PC-3 (cell line): Measurements from ENCODE around the gene KLK4. TPM values are rescaled to one million over a fixed set of nuclear protein-coding genes. Genes with fewer than 3 reads are reported as not detected.
"Not testable (repeated sequence)": the region's sequence is repeated elsewhere in the genome, so short reads cannot be mapped to it uniquely, and the experiment has no call there.

Experiments used
- ATAC-seq: fragments of 200-7000 bp; cut with Tn5 transposase; 2 replicates; pipeline ENCODE4 v1.9.1; 2020; ENCODE audit warnings: mild to moderate bottlenecking, moderate library complexity
- BruUV-seq: library from RNA; stranded (reverse); fragments of 400-500 nt; replicated peaks from 2 replicates; lab custom pipeline; 2021; lab: Mats Ljungman, UMichigan
- CTCF ChIA-PET: fragments of 300-600 bp; sonication (Branson Sonifier 250); formaldehyde crosslinking; loops from one replicate; lab custom pipeline; 2022; ENCODE audit warnings: antibody characterized with exemption; lab: Charles Lee
- POLR2A ChIA-PET: fragments of 300-600 bp; sonication (Branson Sonifier 250); formaldehyde crosslinking; loops from one replicate; lab custom pipeline; 2022; ENCODE audit warnings: antibody characterized with exemption; ENCODE audit not compliant: unreplicated experiment; lab: Charles Lee
- DNase-seq: peaks from one replicate; pipeline ENCODE4 v3.0.0-alpha.2; 2015
- H2AFZ ChIP-seq: fragments of 300-600 bp; sonication (generic); 2 replicates; pipeline ENCODE4 v1.6.0; 2016; ENCODE audit warnings: antibody characterized with exemption, low read length
- H3F3A ChIP-seq: fragments of 300-600 bp; sonication (generic); one replicate; pipeline ENCODE4 v1.6.0; 2017; ENCODE audit warnings: antibody characterized with exemption, low read length, control low read depth, mild to moderate bottlenecking; ENCODE audit not compliant: unreplicated experiment
- H3K27ac ChIP-seq: fragments of 300-600 bp; sonication (generic); 2 replicates; pipeline ENCODE4 v1.5.1; 2016; ENCODE audit warnings: mild to moderate bottlenecking, low read length
- H3K27me3 ChIP-seq: fragments of 300-600 bp; sonication (generic); 2 replicates; pipeline ENCODE4 v1.6.1; 2016; ENCODE audit warnings: low read length, mixed read lengths
- H3K36me3 ChIP-seq: fragments of 300-600 bp; sonication (generic); 2 replicates; pipeline ENCODE4 v1.6.1; 2016; ENCODE audit warnings: low read depth, mixed run types, low read length, mixed read lengths
- H3K4me1 ChIP-seq: fragments of 300-600 bp; sonication (generic); 2 replicates; pipeline ENCODE4 v1.5.1; 2016; ENCODE audit warnings: low read length; ENCODE audit not compliant: insufficient read depth
- H3K4me2 ChIP-seq: fragments of 300-600 bp; sonication (generic); 2 replicates; pipeline ENCODE4 v1.6.0; 2016; ENCODE audit warnings: low read length
- H3K4me3 ChIP-seq: fragments of 300-600 bp; sonication (generic); 2 replicates; pipeline ENCODE4 v1.5.1; 2016; ENCODE audit warnings: mild to moderate bottlenecking, low read length, mixed read lengths
- H3K79me2 ChIP-seq: fragments of 300-600 bp; sonication (generic); 2 replicates; pipeline ENCODE4 v1.6.1; 2017; ENCODE audit warnings: low read length, mixed read lengths
- H3K9ac ChIP-seq: fragments of 300-600 bp; sonication (generic); 2 replicates; pipeline ENCODE4 v1.6.0; 2016; ENCODE audit warnings: mild to moderate bottlenecking, low read length
- H3K9me2 ChIP-seq: fragments of 300-600 bp; sonication (generic); replicated peaks from 2 replicates; pipeline ENCODE4 v1.6.1; 2016; ENCODE audit warnings: mixed run types, low read length, mixed read lengths
- H3K9me3 ChIP-seq: fragments of 300-600 bp; sonication (generic); 2 replicates; pipeline ENCODE4 v1.6.1; 2016; ENCODE audit warnings: low read length, mixed read lengths
- H4K20me1 ChIP-seq: fragments of 300-600 bp; sonication (generic); 2 replicates; pipeline ENCODE4 v1.6.1; 2016; ENCODE audit warnings: low read length, mixed read lengths
- CTCF ChIP-seq: fragments of 300-600 bp; sonication (generic); conservative IDR thresholded peaks from 2 replicates; pipeline ENCODE4 v1.5.1; 2017; ENCODE audit warnings: antibody characterized with exemption, low read depth, mild to moderate bottlenecking, low read length
- EZH2 ChIP-seq: fragments of 300-600 bp; sonication (generic); IDR thresholded peaks from one replicate; pipeline ENCODE4 v1.6.1; 2017; ENCODE audit warnings: antibody characterized with exemption, mild to moderate bottlenecking, low read length; ENCODE audit not compliant: unreplicated experiment
- EZH2phosphoT487 ChIP-seq: fragments of 300-600 bp; sonication (generic); IDR thresholded peaks from 2 replicates; pipeline ENCODE4 v1.6.1; 2018; ENCODE audit warnings: mild to moderate bottlenecking, antibody characterized with exemption, low read length, borderline replicate concordance
- intact Hi-C: fragments of 100-400 bp; cut with micrococcal nuclease; formaldehyde crosslinking; loops from 2 replicates; pipeline ENCODE4 v1.9.0; 2023
- total RNA-seq: library from RNA; depleted of rRNA; stranded (reverse); fragments of >200 nt; gene quantifications from 2 replicates; pipeline ENCODE4 v1.2.3, GENCODE V29; 2014

The KLK4 gene
- total RNA-seq, 1 experiment from 2014 or later: not detected

- intact Hi-C loops: no loop called here
- DNase-seq (no peak), ATAC-seq (no peak)
- H3K9me3 ChIP-seq: no peaks in the 10 kb centered on the region
- 0 out of 2 replicates have a peak, but pooled peaks cover under 1% of the 10 kb centered on the region for H3K27me3 ChIP-seq
- no peaks in the 10 kb centered on the region for H3K79me2 ChIP-seq
- no peak overlapping the region for H3K27ac ChIP-seq
- no peaks in the 10 kb centered on the region for H3K36me3 ChIP-seq
- H3K9me2 ChIP-seq: no peaks in the 10 kb centered on the region
- TF ChIP-seq CTCF (no peak), EZH2phosphoT487 (no peak), EZH2 (no peak)
- H3F3A ChIP-seq: no peaks in the 10 kb centered on the region
- no TSS peak for BruUV-seq
- no peak overlapping the region for H2AFZ ChIP-seq
- no peaks in the 10 kb centered on the region for H4K20me1 ChIP-seq
- no peak overlapping the region; the same call in 1 of the 2 replicates for H3K4me2 ChIP-seq
- POLR2A ChIA-PET: interaction anchor here (0.6 kb wide), 1 partner anchor 375 kb away, joined by 3 read pairs; no protein-coding TSS in a partner anchor
- H3K9ac ChIP-seq: no peak overlapping the region
- H3K4me1 ChIP-seq: peaks cover 13% of the 10 kb centered on the region
- CTCF ChIA-PET: no interaction called here
- H3K4me3 ChIP-seq: no peak overlapping the region
These were observed 14.0 kb downstream of the KLK4 start for GRCh38 chr19:50897191-50897607.

DNA sequence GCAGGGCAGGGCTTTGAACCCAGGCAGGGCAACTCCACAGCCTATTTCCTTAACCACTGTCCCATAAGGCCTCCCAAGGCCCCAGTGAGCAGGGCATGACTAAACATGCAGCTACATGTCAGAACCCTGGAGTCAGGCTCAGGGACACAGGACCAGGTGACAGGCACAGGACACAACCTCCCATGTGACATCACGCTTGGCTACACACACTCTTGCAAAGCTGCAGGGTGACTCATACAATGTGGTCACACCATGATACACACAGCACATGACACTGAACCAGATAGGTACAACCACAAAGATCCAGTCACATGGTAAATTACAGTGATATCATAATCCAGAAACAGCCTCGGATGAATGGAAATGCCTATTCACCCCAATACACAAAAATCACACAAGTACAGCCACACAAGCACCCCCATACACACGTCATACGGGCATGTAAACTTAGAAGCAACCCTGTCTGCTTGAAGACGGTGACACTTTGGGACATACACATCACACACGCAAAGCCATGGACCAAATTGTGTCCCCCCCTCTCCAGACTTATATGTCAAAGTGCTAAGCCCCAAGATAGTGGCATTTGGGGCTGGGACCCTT is 14.5 kb downstream of the KLK4 start:
- Histone ChIP-seq H3K4me2 (no peak overlapping the region; the same call in 1 of the 2 replicates), H3K9me2 (no peaks in the 10 kb centered on the region), H3K4me1 (peaks cover 13% of the 10 kb centered on the region), H3K27me3 (no peaks in the 10 kb centered on the region), H3K9me3 (no peaks in the 10 kb centered on the region), H3K27ac (no peak overlapping the region), H3F3A (no peaks in the 10 kb centered on the region), H3K9ac (no peak overlapping the region), H2AFZ (no peak overlapping the region), H3K36me3 (no peaks in the 10 kb centered on the region), H3K79me2 (no peaks in the 10 kb centered on the region), H4K20me1 (no peaks in the 10 kb centered on the region), H3K4me3 (no peak overlapping the region)
- ATAC-seq (peak; percentile 87), DNase-seq (peak; percentile 75)
- ChIA-PET CTCF (no interaction called here), POLR2A (interaction anchor here (0.6 kb wide), 1 partner anchor 376 kb away, joined by 3 read pairs; no protein-coding TSS in a partner anchor)
- TF ChIP-seq CTCF (no peak), EZH2 (no peak), EZH2phosphoT487 (no peak)
- intact Hi-C loops: no loop called here
- no TSS peak for BruUV-seq

GRCh38 chr19:50896089-50896590 is 15.1 kb downstream of the KLK4 start:
- H3K36me3 ChIP-seq, ATAC-seq, H3F3A ChIP-seq, H3K27me3 ChIP-seq, CTCF ChIA-PET, H3K27ac ChIP-seq, H4K20me1 ChIP-seq, H3K9me3 ChIP-seq, H3K9me2 ChIP-seq, H3K79me2 ChIP-seq, POLR2A ChIA-PET, H3K9ac ChIP-seq, intact Hi-C loops, H3K4me3 ChIP-seq, H2AFZ ChIP-seq, H3K4me2 ChIP-seq, DNase-seq: not testable (repeated sequence)
- TSS peak; percentile 100 for BruUV-seq
- H3K4me1 ChIP-seq: peaks cover 16% of the 10 kb centered on the region
